ENCODE measurements around the gene OVCA2. TPM values are rescaled to one million over a fixed set of nuclear protein-coding genes. Genes with fewer than 3 reads are reported as not detected.

The OVCA2 gene
- total RNA-seq, 1 donor from 2014 or later: 32.7 TPM

DNA sequence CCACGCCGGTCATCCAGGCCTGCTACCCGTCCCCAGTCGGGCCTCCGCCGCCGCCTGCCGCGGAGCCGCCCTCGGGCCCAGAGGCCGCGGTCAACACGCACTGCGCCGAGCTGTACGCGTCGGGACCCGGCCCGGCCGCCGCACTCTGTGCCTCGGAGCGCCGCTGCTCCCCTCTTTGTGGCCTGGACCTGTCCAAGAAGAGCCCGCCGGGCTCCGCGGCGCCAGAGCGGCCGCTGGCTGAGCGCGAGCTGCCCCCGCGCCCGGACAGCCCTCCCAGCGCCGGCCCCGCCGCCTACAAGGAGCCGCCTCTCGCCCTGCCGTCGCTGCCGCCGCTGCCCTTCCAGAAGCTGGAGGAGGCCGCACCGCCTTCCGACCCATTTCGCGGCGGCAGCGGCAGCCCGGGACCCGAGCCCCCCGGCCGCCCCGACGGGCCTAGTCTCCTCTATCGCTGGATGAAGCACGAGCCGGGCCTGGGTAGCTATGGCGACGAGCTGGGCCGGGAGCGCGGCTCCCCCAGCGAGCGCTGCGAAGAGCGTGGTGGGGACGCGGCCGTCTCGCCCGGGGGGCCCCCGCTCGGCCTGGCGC is 15.4 kb downstream of the OVCA2 start:
- Mint-ChIP-seq H3K4me1 (ENCODE audit: unreplicated experiment) (peaks cover 21% of the 10 kb centered on the region), H3K27me3 (ENCODE audit: unreplicated experiment) (peaks cover 26% of the 10 kb centered on the region), H3K27ac (ENCODE audit: unreplicated experiment) (no peak overlapping the region), H3K36me3 (ENCODE audit: low read depth, unreplicated experiment) (peaks cover 15% of the 10 kb centered on the region), H3K9me3 (ENCODE audit: unreplicated experiment) (no peaks in the 10 kb centered on the region), H3K4me3 (ENCODE audit: unreplicated experiment) (no peak overlapping the region)
- peak; percentile 45 for DNase-seq (ENCODE audit: low spot score)
- TF ChIP-seq, protein P1, sequence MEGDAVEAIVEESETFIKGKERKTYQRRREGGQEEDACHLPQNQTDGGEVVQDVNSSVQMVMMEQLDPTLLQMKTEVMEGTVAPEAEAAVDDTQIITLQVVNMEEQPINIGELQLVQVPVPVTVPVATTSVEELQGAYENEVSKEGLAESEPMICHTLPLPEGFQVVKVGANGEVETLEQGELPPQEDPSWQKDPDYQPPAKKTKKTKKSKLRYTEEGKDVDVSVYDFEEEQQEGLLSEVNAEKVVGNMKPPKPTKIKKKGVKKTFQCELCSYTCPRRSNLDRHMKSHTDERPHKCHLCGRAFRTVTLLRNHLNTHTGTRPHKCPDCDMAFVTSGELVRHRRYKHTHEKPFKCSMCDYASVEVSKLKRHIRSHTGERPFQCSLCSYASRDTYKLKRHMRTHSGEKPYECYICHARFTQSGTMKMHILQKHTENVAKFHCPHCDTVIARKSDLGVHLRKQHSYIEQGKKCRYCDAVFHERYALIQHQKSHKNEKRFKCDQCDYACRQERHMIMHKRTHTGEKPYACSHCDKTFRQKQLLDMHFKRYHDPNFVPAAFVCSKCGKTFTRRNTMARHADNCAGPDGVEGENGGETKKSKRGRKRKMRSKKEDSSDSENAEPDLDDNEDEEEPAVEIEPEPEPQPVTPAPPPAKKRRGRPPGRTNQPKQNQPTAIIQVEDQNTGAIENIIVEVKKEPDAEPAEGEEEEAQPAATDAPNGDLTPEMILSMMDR (IDR thresholded peaks at IDR 0.05; ENCODE audit: unreplicated experiment): no peak

DNA sequence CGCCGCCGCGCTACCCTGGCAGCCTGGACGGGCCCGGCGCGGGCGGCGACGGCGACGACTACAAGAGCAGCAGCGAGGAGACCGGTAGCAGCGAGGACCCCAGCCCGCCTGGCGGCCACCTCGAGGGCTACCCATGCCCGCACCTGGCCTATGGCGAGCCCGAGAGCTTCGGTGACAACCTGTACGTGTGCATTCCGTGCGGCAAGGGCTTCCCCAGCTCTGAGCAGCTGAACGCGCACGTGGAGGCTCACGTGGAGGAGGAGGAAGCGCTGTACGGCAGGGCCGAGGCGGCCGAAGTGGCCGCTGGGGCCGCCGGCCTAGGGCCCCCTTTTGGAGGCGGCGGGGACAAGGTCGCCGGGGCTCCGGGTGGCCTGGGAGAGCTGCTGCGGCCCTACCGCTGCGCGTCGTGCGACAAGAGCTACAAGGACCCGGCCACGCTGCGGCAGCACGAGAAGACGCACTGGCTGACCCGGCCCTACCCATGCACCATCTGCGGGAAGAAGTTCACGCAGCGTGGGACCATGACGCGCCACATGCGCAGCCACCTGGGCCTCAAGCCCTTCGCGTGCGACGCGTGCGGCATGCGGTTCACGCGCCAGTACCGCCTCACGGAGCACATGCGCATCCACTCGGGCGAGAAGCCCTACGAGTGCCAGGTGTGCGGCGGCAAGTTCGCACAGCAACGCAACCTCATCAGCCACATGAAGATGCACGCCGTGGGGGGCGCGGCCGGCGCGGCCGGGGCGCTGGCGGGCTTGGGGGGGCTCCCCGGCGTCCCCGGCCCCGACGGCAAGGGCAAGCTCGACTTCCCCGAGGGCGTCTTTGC is 16.2 kb downstream of the OVCA2 start:
- H3K36me3 Mint-ChIP-seq (ENCODE audit: low read depth, unreplicated experiment): peaks cover 18% of the 10 kb centered on the region
- H3K27ac Mint-ChIP-seq (ENCODE audit: unreplicated experiment): no peak overlapping the region
- no peak overlapping the region for H3K4me3 Mint-ChIP-seq (ENCODE audit: unreplicated experiment)

DNA sequence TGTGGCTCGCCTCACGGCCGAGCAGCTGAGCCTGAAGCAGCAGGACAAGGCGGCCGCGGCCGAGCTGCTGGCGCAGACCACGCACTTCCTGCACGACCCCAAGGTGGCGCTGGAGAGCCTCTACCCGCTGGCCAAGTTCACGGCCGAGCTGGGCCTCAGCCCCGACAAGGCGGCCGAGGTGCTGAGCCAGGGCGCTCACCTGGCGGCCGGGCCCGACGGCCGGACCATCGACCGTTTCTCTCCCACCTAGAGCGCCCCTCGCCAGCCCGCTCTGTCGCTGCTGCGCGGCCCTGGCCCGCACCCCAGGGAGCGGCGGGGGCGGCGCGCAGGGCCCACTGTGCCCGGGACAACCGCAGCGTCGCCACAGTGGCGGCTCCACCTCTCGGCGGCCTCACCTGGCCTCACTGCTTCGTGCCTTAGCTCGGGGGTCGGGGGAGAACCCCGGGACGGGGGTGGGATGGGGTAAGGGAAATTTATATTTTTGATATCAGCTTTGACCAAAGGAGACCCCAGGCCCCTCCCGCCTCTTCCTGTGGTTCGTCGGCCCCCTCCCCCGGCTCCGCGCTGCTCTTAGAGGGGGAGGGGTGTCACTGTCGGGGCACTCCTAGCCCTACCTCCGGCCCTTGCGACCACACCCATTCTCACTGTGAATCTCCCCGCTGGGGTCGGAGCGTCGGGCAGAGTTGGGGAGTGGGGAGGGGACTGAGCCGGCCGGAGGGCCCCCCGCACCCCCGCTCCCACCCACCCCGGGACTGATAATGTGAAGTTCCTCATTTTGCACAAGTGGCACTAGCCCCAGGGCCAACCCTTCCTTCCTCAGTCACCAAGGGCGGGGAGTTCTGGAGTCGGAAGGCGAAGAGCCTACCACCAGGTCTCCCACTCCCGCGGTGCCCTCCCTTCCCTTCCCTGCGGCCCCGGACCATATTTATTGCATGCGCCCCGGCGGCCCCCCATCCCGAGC is 17.0 kb downstream of the OVCA2 start:
- peaks cover 16% of the 10 kb centered on the region for H3K36me3 Mint-ChIP-seq (ENCODE audit: low read depth, unreplicated experiment)
- peaks cover 31% of the 10 kb centered on the region for H3K4me1 Mint-ChIP-seq (ENCODE audit: unreplicated experiment)
- H3K9me3 Mint-ChIP-seq (ENCODE audit: unreplicated experiment): no peaks in the 10 kb centered on the region
- no peak overlapping the region for H3K27ac Mint-ChIP-seq (ENCODE audit: unreplicated experiment)
- peaks cover 24% of the 10 kb centered on the region for H3K27me3 Mint-ChIP-seq (ENCODE audit: unreplicated experiment)
- peak; percentile 66 for DNase-seq (ENCODE audit: low spot score)
- H3K4me3 Mint-ChIP-seq (ENCODE audit: unreplicated experiment): no peak overlapping the region
- TF ChIP-seq, protein P1 (IDR thresholded peaks at IDR 0.05; ENCODE audit: unreplicated experiment): peak; percentile 92

More for the DNA sequence above, 16.2 kb downstream of the OVCA2 start:
- Mint-ChIP-seq H3K4me1 (ENCODE audit: unreplicated experiment) (peaks cover 27% of the 10 kb centered on the region), H3K9me3 (ENCODE audit: unreplicated experiment) (no peaks in the 10 kb centered on the region), H3K27me3 (ENCODE audit: unreplicated experiment) (peaks cover 29% of the 10 kb centered on the region)
- DNase-seq (ENCODE audit: low spot score): no peak
- TF ChIP-seq, protein P1 (IDR thresholded peaks at IDR 0.05; ENCODE audit: unreplicated experiment): no peak

DNA sequence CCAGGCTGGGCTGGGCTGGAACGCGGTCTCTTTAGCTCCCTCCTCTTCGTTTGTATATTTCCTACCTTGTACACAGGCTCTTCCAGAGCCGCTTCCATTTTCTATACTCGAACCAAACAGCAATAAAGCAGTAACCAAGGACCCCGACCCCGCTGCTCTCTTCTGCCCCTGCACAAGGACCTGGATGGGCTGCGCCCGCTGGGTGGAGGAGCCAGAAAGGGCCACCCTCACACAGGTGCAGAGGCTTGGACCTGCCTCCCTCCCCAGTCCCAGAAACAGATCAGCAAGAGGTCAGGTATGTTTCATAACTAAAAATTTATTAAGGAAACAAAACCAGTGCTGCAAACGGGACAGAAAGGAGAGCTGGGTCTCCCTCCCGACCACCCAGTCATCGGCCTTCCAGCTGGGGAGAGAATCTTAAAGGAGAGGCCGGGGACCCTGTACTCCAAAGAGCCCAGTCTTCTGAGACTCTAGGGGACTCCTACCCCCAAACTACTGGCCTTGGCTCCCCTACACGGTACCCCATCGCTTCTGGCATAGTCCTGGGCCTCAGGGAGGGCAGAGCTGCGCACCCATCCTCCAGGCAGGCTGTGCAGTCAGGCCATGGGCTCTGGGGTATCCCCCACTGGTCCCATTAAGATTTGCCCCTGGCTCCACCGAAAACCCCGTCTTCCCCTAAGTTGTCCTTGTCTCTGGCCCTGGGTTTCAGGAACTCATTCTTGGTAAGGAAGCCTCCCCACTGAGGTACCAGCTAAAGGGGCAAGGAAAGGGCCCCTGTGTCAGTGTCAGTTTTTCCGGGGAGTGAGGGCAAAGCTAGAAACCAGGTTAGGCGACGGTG is 17.9 kb downstream of the OVCA2 start:
- Mint-ChIP-seq H3K36me3 (ENCODE audit: low read depth, unreplicated experiment) (peaks cover 24% of the 10 kb centered on the region), H3K4me1 (ENCODE audit: unreplicated experiment) (peaks cover 40% of the 10 kb centered on the region), H3K27ac (ENCODE audit: unreplicated experiment) (no peak overlapping the region), H3K9me3 (ENCODE audit: unreplicated experiment) (no peaks in the 10 kb centered on the region), H3K4me3 (ENCODE audit: unreplicated experiment) (peak overlapping the region; percentile 42), H3K27me3 (ENCODE audit: unreplicated experiment) (peaks cover 24% of the 10 kb centered on the region)
- DNase-seq (ENCODE audit: low spot score): no peak
- TF ChIP-seq, protein P1 (IDR thresholded peaks at IDR 0.05; ENCODE audit: unreplicated experiment): no peak
